ENCODE data around the gene SMIM17.

Gene SMIM17

DNA sequence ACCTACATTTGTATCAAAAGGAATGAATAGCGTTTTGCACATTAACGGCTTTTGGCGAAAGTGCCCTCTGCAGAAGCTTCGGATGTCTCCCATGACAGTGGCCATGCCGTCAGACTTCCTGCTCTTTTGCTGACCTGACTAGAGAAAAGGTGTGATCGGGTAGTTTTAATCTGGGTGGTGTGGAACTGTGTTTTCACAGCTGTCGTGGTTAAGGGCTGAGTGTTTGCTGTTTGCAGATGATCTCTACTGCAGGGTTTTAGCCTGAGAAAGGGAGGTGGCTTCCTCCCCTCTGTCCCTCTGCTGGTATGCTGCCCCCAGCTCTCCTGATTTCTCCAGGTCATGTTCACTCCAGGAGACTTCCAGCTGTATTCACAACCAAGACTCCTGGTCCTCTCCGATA is 25.4 kb upstream of the SMIM17 start:
- DNase-seq (ENCODE audit: low spot score) = no peak
- no peak overlapping the region for H3K27ac ChIP-seq
- ChIA-PET CTCF (no interaction called here), POLR2A (ENCODE audit: low non-redundant PET) (no interaction called here)
- TF ChIP-seq, protein P1, sequence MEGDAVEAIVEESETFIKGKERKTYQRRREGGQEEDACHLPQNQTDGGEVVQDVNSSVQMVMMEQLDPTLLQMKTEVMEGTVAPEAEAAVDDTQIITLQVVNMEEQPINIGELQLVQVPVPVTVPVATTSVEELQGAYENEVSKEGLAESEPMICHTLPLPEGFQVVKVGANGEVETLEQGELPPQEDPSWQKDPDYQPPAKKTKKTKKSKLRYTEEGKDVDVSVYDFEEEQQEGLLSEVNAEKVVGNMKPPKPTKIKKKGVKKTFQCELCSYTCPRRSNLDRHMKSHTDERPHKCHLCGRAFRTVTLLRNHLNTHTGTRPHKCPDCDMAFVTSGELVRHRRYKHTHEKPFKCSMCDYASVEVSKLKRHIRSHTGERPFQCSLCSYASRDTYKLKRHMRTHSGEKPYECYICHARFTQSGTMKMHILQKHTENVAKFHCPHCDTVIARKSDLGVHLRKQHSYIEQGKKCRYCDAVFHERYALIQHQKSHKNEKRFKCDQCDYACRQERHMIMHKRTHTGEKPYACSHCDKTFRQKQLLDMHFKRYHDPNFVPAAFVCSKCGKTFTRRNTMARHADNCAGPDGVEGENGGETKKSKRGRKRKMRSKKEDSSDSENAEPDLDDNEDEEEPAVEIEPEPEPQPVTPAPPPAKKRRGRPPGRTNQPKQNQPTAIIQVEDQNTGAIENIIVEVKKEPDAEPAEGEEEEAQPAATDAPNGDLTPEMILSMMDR (conservative IDR thresholded peaks at IDR 0.05; ENCODE audit: low read depth) = no peak

DNA sequence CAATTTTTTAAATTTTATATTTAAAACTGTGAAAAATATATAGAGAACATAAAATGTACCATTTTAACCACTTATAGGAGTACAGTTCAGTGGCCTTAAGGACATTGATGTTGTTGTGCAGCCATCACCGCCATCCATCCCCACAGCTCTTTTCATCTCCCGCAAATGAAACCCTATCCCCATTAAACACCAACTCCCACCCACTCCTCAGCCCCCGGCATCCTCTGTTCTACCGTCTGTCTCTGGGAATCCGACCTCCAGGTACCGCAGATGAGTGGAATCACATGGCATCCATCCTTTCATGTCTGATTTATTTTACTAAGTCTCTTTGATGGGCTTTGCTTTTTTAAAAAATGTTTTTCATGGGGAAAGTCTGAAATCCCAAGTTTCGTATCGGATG is 23.8 kb upstream of the SMIM17 start:
- ChIA-PET CTCF (no interaction called here), POLR2A (ENCODE audit: low non-redundant PET) (interaction anchor here (0.5 kb wide), 1 partner anchor 24 kb away, joined by 3 read pairs; the partner anchor contains the start of gene ZNF71)

DNA sequence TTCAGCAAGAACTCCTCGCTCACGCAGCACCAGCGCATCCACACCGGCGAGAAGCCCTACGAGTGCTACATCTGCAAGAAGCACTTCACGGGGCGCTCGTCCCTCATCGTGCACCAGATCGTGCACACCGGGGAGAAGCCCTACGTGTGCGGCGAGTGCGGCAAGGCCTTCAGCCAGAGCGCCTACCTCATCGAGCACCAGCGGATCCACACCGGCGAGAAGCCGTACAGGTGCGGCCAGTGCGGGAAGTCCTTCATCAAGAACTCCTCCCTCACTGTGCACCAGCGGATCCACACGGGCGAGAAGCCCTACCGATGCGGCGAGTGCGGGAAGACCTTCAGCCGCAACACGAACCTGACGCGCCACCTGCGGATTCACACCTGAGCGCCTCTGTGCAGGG is 20.6 kb upstream of the SMIM17 start:
- no peak for DNase-seq (ENCODE audit: low spot score)
- CTCF ChIA-PET = no interaction called here
- no peak overlapping the region for H3K27ac ChIP-seq
- POLR2A ChIA-PET (ENCODE audit: low non-redundant PET) = no interaction called here
- TF ChIP-seq, protein P1 (conservative IDR thresholded peaks at IDR 0.05; ENCODE audit: low read depth) = no peak

More for the DNA sequence above, 23.8 kb upstream of the SMIM17 start:
- H3K27ac ChIP-seq = no peak overlapping the region
- DNase-seq (ENCODE audit: low spot score) = no peak
- TF ChIP-seq, protein P1 (conservative IDR thresholded peaks at IDR 0.05; ENCODE audit: low read depth) = no peak

DNA sequence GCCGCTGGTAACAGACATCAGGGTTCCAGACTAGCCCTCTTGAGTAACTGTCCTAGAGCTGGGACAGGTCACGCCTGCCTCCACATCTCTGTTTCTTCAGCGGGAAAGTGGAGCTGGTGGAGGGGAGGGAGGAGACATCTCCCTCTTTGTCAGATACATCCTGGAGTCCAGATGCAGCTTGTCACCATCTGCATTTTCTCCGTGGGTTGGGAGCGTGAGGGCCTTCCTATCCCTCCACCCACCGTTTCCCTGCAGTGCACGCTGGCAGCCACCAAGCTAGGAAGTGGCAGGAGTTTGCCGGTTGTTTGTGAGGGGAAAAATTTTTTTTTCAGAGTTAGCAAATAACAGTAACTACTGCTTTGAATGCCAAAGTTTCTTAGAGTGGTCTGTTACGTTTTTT is 20.0 kb upstream of the SMIM17 start:
- POLR2A ChIA-PET (ENCODE audit: low non-redundant PET) = no interaction called here
- TF ChIP-seq, protein P1 (conservative IDR thresholded peaks at IDR 0.05; ENCODE audit: low read depth) = no peak
- no peak overlapping the region for H3K27ac ChIP-seq
- CTCF ChIA-PET = no interaction called here
- no peak for DNase-seq (ENCODE audit: low spot score)

DNA sequence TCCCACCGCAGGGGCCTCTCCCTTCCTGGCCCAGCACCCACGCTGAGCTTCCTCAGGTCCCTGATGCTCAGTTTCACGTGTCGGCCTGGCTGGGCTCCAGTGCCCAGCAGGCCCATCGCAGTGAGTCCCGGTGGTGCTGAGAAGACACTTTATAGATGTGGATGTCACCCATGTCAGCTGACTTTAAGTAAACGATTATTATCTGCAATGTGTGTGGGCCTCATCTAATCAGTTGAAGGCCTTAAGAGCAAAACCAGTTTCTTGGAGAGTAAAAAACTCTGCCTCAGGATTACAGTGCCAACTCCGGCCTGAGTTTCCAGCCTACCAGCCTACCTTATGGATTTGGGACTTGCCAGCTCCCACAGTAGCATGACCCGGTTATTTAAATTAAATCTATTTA is 17.3 kb upstream of the SMIM17 start:
- no peak overlapping the region for H3K27ac ChIP-seq
- ChIA-PET CTCF (no interaction called here), POLR2A (ENCODE audit: low non-redundant PET) (no interaction called here)
- TF ChIP-seq, protein P1 (conservative IDR thresholded peaks at IDR 0.05; ENCODE audit: low read depth) = no peak
- no peak for DNase-seq (ENCODE audit: low spot score)

DNA sequence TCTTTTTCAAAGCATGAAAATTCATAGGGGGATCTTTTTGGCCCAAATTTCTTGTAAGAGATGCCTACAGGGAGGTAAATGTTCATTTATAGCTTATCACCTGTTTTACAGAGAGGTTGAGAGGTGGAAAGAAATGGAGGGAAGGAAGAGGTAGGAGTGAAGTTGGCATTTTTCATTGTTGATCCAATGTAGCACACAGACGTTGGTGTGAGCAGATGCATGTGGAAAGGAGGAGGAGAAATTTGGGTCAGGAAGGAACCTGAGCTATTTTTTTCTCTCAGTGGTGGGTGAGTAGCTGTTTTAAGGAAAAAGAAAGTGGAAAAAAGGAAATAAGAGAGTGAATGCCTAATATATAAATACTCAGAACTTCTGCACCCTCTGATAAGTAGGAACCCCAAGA is 9.9 kb upstream of the SMIM17 start:
- CTCF ChIA-PET = interaction anchor here (0.6 kb wide), 1 partner anchor 159 kb away, joined by 3 read pairs; no protein-coding TSS in a partner anchor
- TF ChIP-seq, protein P1 (conservative IDR thresholded peaks at IDR 0.05; ENCODE audit: low read depth) = no peak
- no peak overlapping the region for H3K27ac ChIP-seq
- no peak for DNase-seq (ENCODE audit: low spot score)
- POLR2A ChIA-PET (ENCODE audit: low non-redundant PET) = no interaction called here

Data from RWPE1 (cell line).